Measurements from ENCODE around the gene GMDS. TPM values are rescaled to one million over a fixed set of nuclear protein-coding genes. Genes with fewer than 3 reads are reported as not detected.

Gene GMDS
- total and polyA plus RNA-seq, 2 donors (not counting 3 experiments of a cell fraction or from before 2014, with no cell fraction given): 9.8 to 23.5 TPM

GRCh38 chr6:1598433-1598832, 647.0 kb downstream of the GMDS start:
- H4K20me1 ChIP-seq (replicated peaks; ENCODE audit: control insufficient read depth, extremely low read depth, insufficient read depth, low read length): no peaks in the 10 kb centered on the region
- POLR2A ChIA-PET: no interaction called here
- H3K9me3 ChIP-seq (replicated peaks; ENCODE audit: control insufficient read depth, insufficient read depth, low read length): no peaks in the 10 kb centered on the region
- H3K27me3 ChIP-seq (ENCODE audit: control insufficient read depth in 2 of 2, insufficient read depth in 2 of 2, low read length in 2 of 2): peaks cover 2 to 3% of the 10 kb centered on the region in 2 experiments
- H2AFZ ChIP-seq (ENCODE audit: low read depth, low read length): no peak overlapping the region
- DNase-seq (ENCODE audit: low read depth, low spot score): no peak
- CTCF ChIA-PET: interaction anchor here (1.4 to 7.7 kb wide), 8 partner anchors 611 to 1163 kb away, joined by 4 to 109 read pairs (median 22); partner anchors contain the start of gene MYLK4
- BruUV-seq (replicated peaks): no TSS peak
- H3K79me2 ChIP-seq (ENCODE audit: control insufficient read depth, insufficient read depth, low read length): no peaks in the 10 kb centered on the region
- H3K36me3 ChIP-seq (ENCODE audit: control insufficient read depth in 2 of 2, extremely low read depth in 1 of 2, insufficient read depth in 2 of 2, low read length in 2 of 2): no peaks in the 10 kb centered on the region
- no peak overlapping the region for H3K4me3 ChIP-seq (replicated peaks in 1 of 3; ENCODE audit: insufficient read depth in 1 of 3, low read depth in 1 of 3, low read length in 3 of 3)
- H3K9me1 ChIP-seq (replicated peaks; ENCODE audit: control insufficient read depth, extremely low read depth, insufficient read depth, low read length): no peaks in the 10 kb centered on the region
- no peak for TF ChIP-seq MAX (IDR thresholded peaks at IDR 0.05; ENCODE audit: insufficient read depth, insufficient read length)
- TF ChIP-seq MYC (IDR thresholded peaks at IDR 0.05; ENCODE audit: low read depth, low read length): no peak
- no peak for TF ChIP-seq GATA2 (IDR thresholded peaks at IDR 0.05; ENCODE audit: insufficient read depth, insufficient read length, low read depth, low read length)
- no peak for TF ChIP-seq FOS (IDR thresholded peaks at IDR 0.05; ENCODE audit: borderline replicate concordance, insufficient read depth, low read length)
- no peak for TF ChIP-seq CTCF (IDR thresholded peaks at IDR 0.05; ENCODE audit: extremely low read depth in 1 of 2, insufficient read depth in 1 of 2, low read depth in 1 of 2, low read length in 2 of 2)
- TF ChIP-seq POLR2AphosphoS5 (IDR thresholded peaks at IDR 0.05; ENCODE audit: insufficient read depth, low read depth, low read length): no peak
- TF ChIP-seq JUN (IDR thresholded peaks at IDR 0.05; ENCODE audit: borderline replicate concordance, insufficient read depth, insufficient read length, low read depth): no peak
- TF ChIP-seq POLR2A (IDR thresholded peaks at IDR 0.05; ENCODE audit: low read depth, low read length): no peak
- no peak for TF ChIP-seq EZH2 (IDR thresholded peaks at IDR 0.05; ENCODE audit: borderline replicate concordance, low read depth, low read length, severe bottlenecking)
- intact Hi-C loops (cut with micrococcal nuclease) (loop anchor here (5.0 kb wide), 1 partner anchor 979 kb away; no protein-coding TSS in a partner anchor), dilution Hi-C loops (cut with MboI; ENCODE audit: extremely low pct_ligation_motif_present, low sequenced_read_pairs) (no loop called here)
- no peaks in the 10 kb centered on the region for H3K4me1 ChIP-seq (ENCODE audit: control insufficient read depth, extremely low read depth, insufficient read depth, low read length)
- no peak for FAIRE-seq
- H3K27ac ChIP-seq (ENCODE audit: insufficient read depth, low read depth, low read length): no peak overlapping the region
- H3K9ac ChIP-seq (replicated peaks; ENCODE audit: extremely low read depth, insufficient read depth, low read length): no peak overlapping the region
- H3K4me2 ChIP-seq (ENCODE audit: insufficient read depth, low read length): no peak overlapping the region

Measured in endothelial cell of umbilical vein (primary cell).